HG03025 (cell line): Measurements from ENCODE around the gene TBC1D24.

Source experiments
- ATAC-seq: cut with Tn5 transposase; IDR thresholded peaks from one replicate; pipeline ENCODE4 v1.9.1; 2021; ENCODE audit warnings: mild to moderate bottlenecking, moderate library complexity; ENCODE audit not compliant: unreplicated experiment, low FRiP score

TBC1D24 gene

DNA sequence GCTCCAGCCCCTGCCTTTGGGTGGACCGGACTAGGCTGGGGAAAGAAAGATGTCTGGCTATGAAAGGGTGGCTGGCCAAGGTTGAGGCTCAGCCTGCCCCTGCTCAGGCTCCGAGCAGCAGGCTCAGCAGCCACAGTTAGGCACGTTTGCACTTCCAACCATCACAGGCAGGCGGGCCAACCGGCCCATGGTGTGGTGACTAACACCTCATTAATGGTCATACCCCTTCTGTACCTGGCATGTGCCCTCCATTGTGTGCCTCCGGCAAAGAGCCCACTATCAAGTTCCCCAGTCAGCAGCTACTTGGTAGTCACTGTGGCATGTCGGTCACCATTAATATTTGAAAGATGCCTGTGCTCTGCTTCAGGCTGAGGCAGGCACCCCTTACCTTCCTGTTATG is 6.7 kb downstream of the TBC1D24 start:
- ATAC-seq = no peak

DNA sequence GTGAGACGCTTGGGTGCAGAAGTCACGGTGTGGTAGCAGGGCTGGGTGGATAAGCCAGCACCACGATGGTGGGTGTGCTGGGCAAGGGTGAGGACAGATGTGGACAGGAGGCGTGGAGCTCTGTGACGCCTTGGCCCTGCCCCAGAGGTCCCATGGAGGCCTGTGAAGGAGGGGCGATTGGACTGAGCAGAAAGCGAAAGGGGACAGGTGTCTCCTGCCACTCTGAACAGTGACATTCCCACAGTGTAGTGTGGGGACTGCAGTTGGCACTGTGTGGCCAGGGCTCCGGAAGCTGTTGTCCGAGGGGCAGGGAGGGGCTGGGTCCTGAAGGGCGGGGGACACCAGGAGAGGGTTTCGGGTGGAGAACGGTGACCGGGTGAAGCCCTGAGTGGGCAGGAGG is 7.3 kb downstream of the TBC1D24 start:
- no peak for ATAC-seq

DNA sequence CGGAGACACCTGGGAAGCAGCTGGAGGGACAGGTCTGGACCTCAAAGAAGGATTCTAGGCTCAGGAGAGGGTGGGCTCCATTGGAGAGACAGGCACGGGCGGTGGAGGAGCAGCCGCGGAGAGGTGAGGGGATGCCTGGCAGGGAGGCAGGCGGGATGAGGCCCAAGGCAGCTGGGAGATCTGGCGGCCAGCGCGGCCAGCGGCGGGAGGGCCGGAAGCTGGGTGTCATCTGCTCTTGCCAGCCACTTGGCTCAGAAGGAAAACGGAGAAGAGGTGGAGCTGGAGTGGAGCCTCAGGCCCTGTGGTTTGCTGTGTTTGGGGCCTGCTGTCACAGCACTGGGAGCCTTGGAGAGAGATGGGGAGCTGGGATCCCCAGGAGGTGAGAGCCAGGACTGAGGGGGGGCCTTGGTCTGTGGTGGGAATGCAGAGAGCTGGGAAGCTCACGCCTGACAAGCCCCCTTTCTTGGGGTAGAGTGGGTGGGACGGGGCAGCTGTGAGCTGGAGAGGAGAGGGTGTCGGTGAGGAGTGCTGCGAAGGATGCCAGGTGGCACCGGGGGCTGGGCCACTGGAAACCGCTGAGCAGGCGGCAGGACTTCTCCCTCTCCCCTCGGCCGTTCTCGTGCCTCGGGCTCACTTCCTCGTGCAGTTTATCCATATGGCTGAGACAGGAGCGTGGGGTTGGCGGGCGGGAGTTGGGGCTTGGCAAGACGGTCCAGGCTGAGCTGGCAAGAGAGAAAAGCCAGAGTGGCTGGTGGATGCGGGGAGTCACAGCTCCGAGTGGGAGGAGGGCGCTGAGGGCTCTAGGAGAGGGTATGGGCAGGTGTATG is 8.0 kb downstream of the TBC1D24 start:
- ATAC-seq = no peak

DNA sequence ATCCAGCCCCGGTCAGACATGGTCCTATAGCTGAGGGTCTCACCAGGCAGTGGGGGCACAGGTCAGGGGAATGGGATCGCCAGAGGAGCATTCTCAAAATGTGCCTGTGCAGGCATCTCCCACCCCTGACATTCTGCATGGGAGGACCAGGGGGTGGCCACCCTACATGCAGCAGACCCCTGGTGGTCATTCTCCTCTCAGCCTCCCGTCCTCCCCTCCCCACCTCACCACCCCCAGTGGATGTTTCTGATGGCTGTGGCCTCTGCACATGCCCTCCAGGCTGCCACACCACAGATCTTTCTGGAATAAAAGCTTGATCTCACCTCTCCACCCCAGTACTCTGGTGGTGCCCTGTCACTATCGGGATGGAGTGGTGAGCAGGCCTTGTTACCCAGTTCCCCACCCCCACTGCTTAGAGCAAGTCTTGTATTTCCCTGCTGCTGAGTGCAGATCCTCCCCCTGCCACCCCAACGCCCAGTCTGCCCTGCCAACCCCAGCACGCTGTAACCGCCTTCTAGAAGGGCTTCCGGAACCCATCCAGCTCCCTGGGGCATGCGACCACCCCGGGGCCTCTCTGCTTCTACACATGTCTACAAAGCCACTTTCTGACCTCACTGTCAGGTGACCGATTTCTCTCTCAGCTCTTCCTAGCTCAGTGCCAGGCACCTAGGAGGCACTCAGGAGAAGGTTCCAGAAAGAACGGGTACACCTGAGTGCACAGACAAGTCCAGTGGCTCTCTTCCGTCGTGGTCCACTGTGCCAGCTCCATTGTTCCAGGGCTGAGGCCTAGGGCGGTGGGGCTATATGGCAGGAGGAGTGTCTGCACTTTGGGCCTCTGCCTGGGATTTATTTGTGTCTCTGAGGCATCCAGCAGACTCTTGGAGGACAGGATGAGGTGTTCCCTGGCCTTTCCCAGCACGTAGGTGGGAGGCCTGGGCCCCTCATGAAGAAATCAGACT is 9.3 kb downstream of the TBC1D24 start:
- ATAC-seq = no peak

DNA sequence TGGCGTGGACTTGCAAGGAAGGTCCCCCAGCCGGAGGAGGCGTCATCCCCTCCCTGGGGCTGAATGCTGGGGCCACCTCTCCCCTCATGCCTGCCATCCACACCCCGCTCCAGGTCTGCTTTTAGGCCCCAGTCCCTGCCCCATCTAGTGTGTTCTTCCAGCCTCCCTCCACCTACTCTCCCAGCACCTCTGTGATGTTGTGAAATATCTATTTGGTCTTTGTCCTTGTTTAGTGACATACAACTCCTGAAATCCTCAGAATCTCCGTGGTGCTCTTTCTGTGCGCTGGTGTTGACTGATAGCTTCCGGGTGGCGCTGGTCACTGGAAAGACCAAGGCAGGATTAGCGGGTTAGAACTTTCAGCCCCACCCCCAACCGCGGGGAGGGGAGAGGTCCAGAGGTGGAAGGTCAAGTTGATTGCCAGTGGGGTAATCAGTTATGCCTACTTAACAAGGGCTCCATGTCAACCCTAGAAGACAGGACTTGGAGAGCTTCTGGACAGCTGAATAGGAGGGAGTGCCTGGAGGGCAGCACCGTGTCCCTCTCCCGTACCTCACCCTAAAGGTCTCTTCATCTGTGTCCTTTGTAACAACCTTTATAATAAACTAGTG is 10.1 kb downstream of the TBC1D24 start:
- ATAC-seq = no peak

DNA sequence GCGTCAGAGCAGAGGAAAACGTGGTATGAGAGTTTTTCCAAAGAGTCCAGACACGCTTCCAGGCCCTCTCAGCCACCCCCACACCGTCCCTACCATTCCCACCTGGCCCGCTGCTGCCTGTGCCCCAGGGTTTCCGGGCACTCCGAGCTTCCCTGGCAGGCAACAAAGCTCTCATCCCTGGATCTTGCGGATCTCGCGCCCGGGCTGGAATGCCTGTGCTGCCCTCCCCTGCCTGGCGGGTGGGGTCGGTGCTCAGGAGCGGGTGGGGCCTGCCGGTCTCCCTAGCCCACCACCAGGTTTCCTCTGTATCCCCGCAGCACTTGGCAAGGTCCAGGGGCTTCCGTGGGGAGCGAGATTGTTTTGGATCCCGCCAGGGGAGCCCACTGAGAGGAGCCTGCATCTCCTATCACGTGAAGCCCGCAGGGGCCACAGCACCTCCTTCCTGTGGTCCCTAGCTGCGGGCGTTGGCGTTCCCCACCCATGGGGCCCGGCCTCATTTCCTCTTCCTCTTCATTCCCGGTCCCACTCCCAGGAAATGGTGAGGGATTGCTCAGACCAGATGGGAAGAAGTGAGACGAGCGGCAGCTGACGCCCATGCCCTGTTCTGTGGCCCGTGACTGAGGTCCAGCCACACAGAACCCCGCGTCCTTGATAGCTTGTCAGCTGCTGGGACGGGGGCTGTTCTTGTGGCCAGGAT is 11.0 kb downstream of the TBC1D24 start:
- no peak for ATAC-seq

DNA sequence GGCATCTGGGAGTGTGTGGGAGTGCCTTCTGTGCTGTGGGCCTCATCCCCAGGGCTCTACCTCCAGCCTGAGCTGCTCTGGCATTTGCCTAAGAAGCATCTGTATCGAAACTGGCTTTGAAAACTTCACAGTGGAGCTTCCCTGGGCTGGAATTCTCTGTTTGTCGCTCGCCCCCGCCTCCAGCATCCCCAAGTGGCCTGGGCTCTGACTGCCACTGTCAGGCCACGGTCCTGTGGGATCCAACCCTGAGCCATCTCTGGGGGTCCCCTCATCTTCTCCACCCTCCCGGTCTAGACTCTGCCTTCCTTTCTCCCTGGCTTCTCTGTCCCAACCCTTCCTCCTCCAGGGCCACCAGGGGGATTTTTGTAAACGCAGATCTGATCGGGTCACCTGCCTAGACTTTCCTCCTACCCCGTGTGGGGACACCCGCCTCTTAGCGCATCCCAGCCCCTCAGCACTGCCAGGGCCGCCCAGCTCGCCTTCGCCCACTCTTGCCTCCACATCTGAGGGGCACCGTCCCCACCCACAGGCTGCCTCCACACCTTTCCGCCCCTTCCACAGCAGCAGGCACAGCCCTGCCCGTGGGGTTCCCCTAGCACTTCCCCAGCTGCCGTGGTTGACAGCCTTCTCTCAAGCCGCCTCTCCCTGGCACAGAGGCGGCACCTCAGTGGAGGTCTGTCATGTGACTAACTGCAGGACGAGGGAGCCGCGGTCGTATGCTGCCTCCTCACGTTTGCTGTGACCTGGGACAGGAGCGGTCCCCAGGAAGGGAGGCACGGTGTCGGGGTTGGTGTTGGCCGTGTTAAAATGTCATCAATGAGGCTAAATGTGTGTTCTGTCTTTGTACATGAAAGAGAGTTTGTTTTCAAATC is 12.0 kb downstream of the TBC1D24 start:
- no peak for ATAC-seq

DNA sequence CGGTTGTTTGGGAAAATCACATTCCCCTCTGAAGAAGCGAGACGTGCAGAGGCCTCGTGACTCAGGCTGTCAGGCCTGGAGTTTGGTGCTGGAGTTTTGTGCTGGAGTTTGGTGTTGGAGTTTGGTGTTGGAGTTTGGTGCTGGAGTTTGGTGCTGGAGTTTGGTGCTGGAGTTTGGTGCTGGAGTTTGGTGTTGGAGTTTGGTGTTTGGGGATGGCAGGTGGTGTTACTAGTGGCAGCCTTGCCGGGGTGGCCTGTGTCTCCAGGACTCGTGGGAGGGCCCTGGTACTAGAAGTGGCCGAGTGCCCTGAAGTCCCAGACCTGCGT is 12.6 kb downstream of the TBC1D24 start:
- no peak for ATAC-seq

DNA sequence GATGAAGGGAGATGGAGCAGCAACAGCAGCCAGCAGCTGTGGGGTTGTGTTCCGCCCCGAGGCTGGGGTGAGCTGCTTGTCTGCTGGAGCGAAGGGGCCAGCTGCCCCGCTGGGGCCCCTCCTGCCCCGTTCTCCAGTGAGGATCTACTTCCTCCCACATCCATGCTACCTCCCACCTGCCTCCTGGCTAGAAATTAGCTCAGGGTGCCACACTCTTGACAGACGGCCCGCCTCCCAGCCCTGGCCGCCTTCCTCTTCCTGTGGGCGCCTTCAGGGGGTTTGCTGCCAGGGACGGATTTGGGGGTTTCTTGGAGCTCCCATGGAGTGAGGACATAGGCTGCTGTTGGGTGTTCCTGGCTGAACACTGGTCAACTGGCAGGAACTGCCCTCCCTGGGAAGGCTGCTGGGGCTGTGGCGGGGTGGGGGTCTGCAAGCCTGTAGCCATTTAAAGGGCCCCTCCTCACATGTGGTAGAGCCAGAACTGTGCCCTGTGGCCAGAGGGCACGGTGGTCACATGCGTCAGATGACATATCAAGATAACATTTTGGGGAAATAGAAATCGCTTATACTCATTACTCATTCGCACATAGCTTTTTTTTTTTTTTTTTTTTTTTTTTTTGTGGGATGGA is 13.1 kb downstream of the TBC1D24 start:
- no peak for ATAC-seq

DNA sequence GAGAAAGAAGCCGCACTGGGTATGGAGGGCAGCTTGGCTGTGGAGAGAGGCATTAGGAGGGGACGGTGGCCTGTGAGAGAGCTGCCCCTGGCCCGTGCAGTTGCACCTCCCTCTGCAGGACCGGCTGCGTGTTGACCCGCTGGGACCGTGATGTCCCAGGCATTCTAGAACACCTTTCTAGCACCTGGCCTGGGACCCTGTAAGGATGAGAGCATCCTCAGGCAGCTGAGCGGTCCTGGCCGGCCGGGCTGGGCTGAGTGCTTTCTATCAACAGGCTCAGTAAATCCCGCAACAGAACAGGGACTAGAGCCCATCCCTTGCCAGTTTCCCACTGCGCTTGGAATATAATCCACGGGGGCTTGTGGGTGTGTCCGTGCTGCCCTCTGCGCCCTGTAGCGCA is 14.7 kb downstream of the TBC1D24 start:
- ATAC-seq = no peak

DNA sequence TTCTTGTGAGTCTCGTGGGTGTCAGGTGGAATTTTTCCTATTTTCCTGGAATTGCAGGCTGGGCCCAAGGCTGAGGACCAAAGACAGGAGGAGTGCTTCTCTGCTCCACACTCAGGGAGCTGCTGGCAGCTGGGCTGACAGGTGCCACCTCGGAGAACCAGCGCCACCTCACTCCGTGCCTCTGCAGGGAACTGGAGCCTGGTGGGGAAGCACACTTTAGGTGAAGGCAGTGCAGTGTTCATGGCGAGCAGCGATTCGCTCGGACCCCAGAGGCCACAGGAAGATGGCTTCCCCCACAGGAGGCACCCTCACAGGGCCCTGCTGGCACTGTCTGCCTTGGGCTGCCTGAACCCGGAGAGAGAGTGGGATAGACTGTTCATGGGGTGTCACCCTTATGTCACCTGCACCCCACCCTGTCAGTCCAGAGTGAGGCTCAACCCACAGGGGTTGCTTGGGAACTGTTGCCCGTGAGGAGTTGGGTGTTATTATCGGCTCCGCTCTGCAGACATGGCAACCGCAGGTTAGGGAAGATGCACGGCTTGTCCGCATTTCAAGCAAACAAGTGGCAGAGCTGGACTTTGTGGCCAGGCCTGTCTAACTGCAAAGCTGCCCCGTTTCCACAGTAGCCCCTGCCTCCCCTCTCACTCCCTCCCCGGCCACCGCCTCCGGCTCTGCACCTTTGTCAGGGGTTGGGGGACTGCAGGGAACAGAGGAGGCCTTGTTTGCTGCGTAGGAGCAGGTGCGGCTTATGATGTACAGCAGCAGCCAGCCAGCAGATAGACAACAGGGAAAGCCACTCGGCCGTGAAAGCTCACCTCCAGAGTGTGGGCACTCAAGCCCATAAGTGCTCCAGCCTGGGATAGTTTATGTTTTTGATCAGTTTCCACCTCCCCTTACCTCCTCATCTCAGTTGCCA is 15.5 kb downstream of the TBC1D24 start:
- no peak for ATAC-seq

DNA sequence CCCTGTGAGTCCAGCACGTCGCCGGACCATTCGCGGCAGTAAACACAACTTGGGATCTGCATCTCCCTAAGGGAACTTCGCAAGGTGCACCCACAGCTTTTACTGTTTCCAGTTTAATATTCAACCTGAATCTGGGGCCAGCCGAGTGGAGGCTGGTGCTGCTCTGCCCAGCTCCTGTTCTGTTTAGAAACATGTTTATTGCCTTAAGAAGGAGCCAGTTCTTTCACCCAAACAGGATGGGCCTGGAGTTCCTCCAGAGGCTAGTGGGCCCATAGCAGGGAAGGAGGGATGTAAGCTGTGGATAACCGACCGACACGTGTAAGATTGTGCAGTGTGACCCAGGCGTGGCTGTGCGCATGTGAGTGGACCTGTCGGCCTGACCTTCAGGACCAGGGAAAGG is 17.4 kb downstream of the TBC1D24 start:
- ATAC-seq = no peak

DNA sequence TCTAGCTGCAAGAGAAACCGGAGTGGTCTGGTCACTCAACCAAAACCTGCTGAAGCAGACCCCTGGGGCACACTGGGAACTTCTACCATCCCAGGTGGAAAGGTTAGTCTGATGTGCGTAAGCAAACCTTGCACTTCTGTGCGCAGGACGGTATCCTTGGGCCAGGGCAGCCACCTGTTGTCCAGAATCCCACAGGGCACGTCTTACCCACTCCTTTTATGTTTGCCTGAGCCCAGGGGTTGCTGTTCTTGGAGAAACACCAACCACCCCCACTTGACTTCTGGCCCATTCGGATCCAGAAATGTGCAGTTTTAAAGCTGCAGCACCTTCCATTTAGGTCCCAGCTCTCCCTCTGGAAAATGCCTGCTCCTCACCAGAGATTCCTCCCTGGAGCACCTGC is 18.7 kb downstream of the TBC1D24 start:
- no peak for ATAC-seq

DNA sequence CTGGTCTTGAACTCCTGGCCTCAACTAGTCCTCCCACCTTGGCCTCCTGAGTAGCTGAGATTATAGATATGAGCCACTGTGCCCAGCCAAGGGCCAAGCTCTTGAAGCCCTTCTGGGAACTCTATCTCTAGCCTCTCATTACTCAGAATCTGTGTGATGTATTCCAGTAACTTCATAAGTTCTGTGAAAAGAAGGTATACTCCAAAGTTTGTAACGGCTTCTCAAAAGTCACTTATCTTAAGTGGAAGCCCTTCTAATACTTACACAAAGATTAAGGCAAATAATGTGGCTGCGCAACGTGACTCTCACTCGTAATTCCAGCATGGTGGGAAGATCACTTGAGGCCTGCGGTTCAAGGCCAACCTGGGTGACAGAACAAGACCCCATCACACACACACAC is 19.7 kb downstream of the TBC1D24 start:
- no peak for ATAC-seq

DNA sequence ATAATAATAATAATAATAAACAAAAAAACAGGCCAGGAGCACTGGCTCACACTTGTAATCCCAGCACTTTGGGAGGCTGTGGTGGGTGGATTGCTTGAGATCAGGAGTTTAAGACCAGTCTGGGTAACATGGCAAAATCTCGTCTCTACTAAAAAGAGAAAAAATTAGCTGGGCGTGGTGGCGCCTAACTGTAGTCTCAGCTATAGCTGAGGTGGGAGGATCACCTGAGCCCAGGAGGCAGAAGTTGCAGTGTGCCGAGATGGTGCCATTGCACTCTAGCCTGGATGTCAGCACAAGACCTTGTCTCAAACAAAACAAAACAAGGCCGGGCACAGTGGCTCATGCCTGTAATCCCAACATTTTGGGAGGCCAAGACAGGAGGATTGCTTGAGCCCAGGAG is 20.1 kb downstream of the TBC1D24 start:
- no peak for ATAC-seq

DNA sequence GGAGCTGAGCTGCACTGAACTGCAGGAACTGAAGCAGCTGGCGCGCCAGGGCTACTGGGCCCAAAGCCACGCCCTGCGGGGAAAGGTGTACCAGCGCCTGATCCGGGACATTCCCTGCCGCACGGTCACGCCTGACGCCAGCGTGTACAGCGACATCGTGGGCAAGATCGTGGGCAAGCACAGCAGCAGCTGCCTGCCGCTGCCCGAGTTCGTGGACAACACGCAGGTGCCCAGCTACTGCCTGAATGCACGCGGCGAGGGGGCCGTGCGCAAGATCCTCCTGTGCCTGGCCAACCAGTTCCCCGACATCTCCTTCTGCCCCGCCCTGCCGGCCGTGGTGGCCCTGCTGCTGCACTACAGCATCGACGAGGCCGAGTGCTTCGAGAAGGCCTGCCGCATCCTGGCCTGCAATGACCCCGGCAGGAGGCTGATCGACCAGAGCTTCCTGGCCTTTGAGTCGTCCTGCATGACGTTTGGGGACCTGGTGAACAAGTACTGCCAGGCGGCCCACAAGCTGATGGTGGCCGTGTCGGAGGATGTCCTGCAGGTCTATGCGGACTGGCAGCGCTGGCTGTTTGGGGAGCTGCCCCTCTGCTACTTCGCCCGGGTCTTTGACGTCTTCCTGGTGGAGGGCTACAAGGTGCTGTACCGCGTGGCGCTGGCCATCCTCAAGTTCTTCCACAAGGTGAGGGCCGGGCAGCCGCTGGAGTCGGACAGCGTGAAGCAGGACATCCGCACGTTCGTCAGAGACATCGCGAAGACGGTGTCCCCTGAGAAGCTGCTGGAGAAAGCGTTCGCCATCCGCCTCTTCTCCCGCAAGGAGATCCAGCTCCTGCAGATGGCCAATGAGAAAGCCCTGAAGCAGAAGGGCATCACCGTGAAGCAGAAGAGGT is 21.5 kb downstream of the TBC1D24 start:
- no peak for ATAC-seq

DNA sequence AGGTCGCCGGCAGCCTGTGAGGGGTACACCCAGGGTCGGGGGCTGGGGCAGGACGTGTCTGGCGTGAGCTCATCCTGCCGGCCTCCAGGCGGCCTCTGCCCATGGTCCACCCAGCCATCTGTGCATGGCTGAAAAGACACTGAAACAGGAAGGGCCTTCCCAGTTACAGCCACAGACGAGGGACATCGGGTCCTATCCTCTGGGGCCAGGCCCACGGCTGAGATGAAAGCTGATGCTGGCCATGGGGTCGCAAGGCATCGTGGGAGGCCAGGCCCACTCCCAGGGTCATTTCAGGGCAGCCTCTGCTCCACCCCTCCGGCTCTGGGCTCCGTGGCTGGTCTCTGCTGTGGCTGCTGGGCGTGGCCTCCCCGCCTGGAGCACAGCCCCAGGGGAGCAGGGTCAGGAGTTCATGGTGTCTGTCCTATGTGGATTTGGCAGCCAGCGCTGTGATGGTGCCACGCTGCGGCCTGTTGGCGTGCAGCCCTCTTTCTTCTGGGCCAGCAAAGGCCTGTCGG is 22.2 kb downstream of the TBC1D24 start:
- ATAC-seq = no peak
